ENCODE data around the gene PAPSS1. TPM values are rescaled to one million over a fixed set of nuclear protein-coding genes. Genes with fewer than 3 reads are reported as not detected.

The PAPSS1 gene
- 10 to 100 TPM in 11 of 12 donors, not detected in 1; 30.6 to 68.5 (median 56.3) TPM for polyA plus RNA-seq (ENCODE audit: insufficient read length in 12 of 12)
- long read RNA-seq, donor 1, transcript PAPSS1-201 (12 exons, 2,731 nt) = major isoform, 11 of 11 reads
- long read RNA-seq, donor 1, partial matches to known transcripts = 0 of 11 reads
- long read RNA-seq, donor 1, other reads (novel, unspliced or antisense) = 0 of 11 reads
- long read RNA-seq, donor 2, transcript PAPSS1-201 (12 exons, 2,731 nt) = major isoform, 23 of 23 reads
- long read RNA-seq, donor 2, partial matches to known transcripts = 0 of 23 reads
- long read RNA-seq, donor 2, other reads (novel, unspliced or antisense) = 0 of 23 reads
- long read RNA-seq, donor 3, transcript PAPSS1-201 (12 exons, 2,731 nt) = major isoform, 8 of 17 reads
- long read RNA-seq, donor 3, partial matches to known transcripts = 9 of 17 reads
- long read RNA-seq, donor 3, other reads (novel, unspliced or antisense) = 0 of 17 reads
- long read RNA-seq, donor 4, transcript PAPSS1-201 (12 exons, 2,731 nt) = major isoform, 9 of 14 reads
- long read RNA-seq, donor 4, partial matches to known transcripts = 5 of 14 reads
- long read RNA-seq, donor 4, other reads (novel, unspliced or antisense) = 0 of 14 reads
- long read RNA-seq, donor 5, transcript PAPSS1-201 (12 exons, 2,731 nt) = major isoform, 25 of 31 reads
- long read RNA-seq, donor 5, partial matches to known transcripts = 6 of 31 reads
- long read RNA-seq, donor 5, other reads (novel, unspliced or antisense) = 0 of 31 reads
- long read RNA-seq, donor 6, transcript PAPSS1-201 (12 exons, 2,731 nt) = major isoform, 14 of 21 reads
- long read RNA-seq, donor 6, partial matches to known transcripts = 7 of 21 reads
- long read RNA-seq, donor 6, other reads (novel, unspliced or antisense) = 0 of 21 reads
- long read RNA-seq, donor 7, transcript PAPSS1-201 (12 exons, 2,731 nt) = major isoform, 13 of 13 reads
- long read RNA-seq, donor 7, partial matches to known transcripts = 0 of 13 reads
- long read RNA-seq, donor 7, other reads (novel, unspliced or antisense) = 0 of 13 reads
- long read RNA-seq, donor 8, transcript PAPSS1-201 (12 exons, 2,731 nt) = major isoform, 15 of 24 reads
- long read RNA-seq, donor 8, partial matches to known transcripts = 8 of 24 reads
- long read RNA-seq, donor 8, other reads (novel, unspliced or antisense) = 0 of 24 reads
- long read RNA-seq, donor 9, transcript PAPSS1-201 (12 exons, 2,731 nt) = major isoform, 9 of 9 reads
- long read RNA-seq, donor 9, partial matches to known transcripts = 0 of 9 reads
- long read RNA-seq, donor 9, other reads (novel, unspliced or antisense) = 0 of 9 reads
- long read RNA-seq, donor 10, transcript PAPSS1-201 (12 exons, 2,731 nt) = major isoform, 18 of 18 reads
- long read RNA-seq, donor 10, partial matches to known transcripts = 0 of 18 reads
- long read RNA-seq, donor 10, other reads (novel, unspliced or antisense) = 0 of 18 reads
- long read RNA-seq, donor 11, transcript PAPSS1-201 (12 exons, 2,731 nt) = major isoform, 16 of 21 reads
- long read RNA-seq, donor 11, partial matches to known transcripts = 5 of 21 reads
- long read RNA-seq, donor 11, other reads (novel, unspliced or antisense) = 0 of 21 reads

DNA sequence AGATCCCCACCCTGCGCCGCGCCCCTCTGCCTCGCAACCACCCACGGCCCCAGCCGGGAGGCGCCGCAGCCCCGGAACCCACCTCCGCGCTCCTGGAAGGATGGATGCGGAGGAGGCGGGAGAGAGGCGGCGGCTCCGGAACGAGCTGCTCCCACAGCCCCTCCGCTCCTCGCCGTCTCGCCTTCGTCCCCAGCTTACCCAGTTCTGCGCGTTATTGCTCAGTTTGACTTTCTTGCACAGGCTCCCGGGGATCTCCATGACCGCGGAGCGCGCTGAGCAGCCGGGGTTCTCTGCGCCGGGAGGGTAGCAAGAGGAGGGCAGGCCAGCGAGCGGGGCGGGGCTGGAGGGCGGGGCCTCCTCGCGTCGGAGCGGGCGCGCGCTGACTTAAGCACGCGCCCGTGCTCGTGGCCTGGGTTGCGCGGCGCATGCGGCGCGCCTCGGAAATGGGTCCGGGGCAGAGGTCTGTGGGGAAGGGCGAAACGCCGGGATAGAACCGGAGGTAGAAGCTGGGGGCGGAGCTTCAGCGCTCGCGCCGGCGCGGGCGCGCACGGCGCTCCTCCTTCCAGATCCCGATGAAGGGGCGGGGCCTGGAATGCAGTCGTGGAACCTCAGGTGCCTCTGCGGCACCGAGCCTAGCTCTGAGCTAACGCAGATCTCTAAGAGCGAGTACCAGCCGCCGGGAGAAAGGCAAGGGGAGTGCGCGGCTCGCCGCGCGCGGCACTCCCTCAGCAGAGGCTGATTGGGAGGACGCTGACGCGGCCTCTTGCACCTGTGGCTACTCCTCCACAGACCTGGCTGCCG lies at the start of gene PAPSS1:
Gene PAPSS1 (minus strand): TSS at position 313 of the 801 bp plus-strand sequence. CDS start 55 bp downstream, at position 258.
- peak; percentile 99 for DNase-seq

DNA sequence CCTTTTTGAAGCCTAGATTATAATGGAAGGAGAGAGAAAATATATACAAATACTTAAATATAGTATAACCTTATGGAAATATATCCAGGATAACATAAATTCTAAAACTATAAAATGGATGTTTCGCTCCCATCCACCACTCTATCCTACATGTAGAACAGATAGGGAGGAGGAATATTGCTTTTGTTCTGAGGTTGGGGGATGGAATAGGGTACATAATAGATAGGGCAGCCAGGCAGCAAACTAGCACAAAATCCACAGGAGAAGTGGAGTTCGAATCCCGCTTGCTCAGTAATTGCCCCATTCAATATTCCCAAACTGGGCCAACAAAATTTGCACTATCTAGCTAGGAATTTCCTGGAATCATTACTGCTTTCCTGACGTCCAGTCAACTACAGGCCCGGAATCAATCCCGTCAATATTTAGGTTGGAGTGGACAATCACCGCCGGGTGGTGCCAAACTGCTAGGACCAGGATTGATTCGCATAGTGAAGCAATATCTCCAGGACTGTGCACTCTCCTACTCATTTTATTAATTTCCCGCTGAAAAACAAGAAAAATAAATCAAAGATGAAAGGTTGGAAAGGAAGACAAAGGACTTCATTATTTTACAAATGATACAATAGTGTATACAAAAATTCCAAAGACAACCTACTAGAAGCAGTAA lies 40.4 kb upstream of the PAPSS1 start:
- DNase-seq = no peak

DNA sequence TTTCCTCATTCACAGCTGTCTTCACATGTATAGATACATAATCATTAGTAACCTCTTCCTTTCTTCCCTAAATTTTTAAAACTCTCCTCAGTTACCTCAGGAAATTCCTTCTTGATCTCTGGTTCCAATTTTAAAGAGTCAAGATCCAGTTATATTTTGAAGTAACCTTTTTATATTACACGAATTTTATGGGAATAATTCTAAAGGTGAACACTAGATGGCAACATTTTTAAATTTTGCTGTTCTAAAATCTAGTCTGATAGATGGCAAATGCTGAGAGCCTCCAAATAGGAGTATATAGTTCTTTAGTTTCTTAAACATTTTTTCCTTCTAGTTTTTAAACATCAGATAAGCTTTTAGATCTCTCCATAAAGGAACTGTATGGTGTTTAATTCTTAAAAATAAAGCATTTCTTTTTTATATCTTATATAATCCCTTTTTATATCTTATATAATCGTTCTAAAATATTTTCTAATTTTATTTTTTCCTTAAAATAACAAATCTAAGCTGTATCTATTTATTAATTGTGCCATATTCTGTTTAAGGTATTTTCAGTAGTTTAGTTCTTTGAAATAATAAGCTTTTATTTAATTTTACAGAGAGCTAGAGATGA lies 37.9 kb upstream of the PAPSS1 start:
- no peak for DNase-seq

DNA sequence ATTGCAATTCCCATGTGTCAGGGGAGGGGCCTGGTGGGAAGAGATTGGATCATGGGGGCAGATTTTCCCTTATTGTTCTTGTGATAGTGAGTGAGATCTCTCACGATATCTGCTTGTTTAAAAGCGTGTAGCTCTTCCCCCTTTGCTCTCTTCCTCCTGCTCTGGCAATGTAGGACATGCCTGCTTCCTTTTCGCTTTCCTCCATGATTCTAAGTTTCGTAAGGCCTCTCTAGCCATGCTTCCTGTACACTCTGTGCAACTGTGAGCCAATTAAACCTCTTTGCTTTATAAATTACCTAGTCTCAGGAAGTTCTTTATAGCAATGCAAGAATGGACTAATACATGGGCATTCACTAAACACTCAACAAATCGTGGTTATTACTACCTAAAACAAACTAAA lies 37.2 kb upstream of the PAPSS1 start:
- DNase-seq = no peak

DNA sequence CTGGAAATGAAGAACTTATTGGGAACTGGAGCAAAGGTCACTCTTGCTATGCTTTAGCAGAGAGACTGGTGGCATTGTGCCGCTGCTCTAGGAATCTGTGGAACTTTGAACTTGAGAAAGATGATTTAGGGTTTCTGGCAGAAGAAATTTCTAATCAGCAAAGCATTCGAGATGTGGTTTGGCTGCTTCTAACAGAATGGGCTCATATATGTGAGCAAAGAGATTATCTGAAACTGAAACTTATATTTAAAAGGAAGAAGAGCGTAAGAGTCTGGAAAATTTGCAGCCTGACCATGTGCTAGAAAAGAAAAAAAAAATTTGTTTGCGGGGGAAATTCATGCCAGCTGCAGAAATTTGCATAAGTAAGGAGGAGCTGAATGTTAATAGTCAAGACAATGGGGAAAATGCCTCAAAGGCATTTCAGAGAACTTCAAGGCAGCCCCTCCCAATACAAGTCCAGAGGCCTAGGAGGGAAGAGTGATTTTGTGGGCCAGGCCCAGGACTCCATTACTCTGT lies 35.9 kb upstream of the PAPSS1 start:
- DNase-seq = no peak

DNA sequence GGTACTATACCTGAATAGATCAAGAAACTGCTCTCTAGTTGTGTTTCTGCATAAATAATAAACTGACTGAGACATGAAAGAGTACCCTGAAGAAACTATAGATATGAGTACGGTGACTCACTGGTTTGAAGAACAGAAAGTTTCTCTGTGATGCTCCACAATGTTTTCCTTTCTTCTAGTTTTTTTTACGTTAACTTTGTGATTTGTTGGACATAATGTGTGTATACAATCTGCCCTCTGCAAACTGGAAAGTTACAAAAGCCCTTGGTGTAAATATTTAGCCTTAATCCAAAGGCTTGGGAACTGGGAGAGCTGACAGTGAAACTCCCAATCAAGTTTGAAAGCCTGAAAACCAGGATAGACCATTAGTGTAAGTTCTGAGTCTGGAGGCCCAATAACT lies 31.6 kb upstream of the PAPSS1 start:
- no peak for DNase-seq

DNA sequence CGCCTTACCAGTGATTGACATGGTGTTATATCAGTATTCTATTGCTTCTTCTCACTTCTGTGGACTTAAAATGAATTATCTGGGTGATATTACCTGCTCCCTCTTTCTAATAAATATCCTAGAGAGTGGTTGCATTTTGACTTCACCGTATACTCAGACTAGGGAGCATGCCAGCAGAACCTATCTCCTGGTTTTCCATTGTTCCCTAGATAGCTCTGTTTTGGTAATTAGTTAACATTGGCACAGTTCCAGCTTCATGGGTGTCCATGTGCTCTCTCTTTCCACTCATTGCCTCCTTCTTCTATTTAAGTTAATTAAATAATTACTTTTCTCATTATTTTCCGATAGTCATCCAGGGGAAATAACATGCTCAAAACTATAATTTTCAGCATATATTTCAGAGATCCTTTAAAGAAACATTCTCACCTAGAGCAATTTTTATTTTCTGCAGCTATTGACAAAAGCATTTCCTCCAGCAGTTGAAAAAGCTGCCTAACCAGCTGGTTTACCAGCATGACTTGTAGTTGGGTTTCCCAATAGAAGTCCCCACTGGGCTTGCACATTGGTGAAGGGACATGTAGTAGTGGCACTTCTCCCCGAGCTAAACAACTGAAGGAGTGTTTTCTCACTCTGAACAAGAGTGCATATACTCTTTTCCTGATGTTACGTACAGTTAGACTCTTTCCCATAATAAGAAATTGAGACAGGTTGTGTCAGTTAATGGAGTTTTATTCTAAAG lies 27.9 kb upstream of the PAPSS1 start:
- DNase-seq = no peak

DNA sequence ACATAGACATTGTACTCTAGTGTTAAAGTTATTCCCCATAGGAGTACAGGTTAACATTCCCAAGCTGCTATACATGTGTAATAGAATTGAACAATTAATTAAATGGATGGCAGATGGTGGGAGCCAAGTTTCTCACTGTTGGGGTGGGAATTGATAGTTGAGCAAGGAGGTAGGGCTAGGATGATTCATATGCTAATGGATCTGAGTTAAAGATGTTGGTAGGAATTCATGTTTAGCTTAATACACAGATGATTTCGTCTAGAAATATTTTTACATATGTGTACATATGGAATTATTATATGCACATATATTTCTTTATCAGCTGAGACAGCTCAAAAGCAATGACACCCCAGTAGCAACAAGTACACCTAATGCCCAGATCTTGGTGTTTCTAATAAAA lies 26.1 kb upstream of the PAPSS1 start:
- no peak for DNase-seq

DNA sequence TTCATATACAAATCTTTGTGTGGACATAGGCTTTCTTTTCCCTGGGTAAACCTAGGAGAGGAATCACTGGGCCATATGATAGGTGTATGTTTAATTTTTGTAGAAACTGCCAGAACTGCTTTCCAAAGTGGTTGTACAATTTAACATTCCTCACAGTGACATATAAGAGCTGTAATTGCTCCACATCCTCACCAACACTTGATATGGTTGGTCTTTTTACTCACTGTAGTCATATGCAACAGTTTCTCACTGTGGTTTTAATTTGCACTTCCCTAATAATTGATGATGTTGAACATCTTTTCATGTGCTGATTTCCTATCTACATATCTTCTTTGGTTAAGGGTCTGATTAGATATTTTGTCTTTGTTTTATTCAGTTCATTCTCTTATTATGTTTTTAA lies 24.5 kb upstream of the PAPSS1 start:
- DNase-seq = no peak

DNA sequence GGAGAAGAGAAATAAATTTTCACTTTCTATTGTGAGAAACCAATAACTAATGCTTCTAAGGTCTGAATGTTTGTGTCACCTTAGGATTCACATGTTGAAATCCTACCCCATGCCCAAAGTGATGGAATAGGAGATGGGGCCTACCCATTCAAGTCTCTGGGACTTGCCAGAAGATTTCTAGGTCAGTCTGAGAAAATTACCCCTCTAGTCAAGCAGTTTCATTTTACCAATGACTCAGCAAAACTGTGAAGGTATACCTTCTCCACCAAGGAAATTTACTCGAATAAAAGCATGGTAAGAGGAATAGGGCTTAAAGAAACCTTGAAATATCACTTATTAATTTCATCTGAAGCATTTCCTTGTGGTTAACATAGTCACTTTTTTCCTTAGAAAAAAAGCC lies 23.5 kb upstream of the PAPSS1 start:
- DNase-seq = no peak

DNA sequence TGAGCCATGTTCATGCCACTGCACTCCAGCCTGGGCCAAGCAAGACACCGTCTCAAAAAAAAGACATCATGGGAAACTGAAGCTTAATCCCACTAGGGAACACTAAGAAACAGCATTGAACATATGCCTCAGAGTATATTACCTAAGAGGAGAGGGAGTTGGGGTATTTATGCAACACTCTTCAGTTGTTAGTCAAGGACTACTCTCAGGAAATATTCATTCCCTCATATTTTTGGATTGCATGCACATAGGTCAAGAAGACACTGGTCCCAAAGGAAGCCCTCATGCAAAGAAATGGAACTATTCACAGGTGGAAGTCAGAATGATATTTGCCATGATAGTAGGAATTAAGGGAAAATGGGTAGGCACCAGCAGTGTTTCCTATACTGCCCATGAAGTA lies 22.8 kb upstream of the PAPSS1 start:
- no peak for DNase-seq

DNA sequence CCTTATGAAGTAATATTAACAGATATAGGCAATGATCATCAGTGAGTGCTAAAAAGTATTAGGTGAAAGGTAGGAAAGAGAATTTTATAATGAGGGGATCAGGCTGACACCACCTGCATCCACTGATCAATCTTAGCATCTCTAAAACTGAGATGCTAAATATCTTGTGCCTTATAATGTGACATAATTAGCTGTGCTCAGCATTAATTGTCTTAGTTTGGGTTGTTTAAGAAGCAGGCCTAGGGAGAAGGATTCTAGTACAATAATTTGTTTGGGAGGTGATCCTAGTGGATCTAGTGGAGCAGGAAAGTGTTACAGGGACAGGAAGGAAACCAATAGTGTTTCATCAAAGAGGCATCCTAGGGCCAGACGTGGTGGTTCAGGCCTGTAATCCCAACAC lies 22.2 kb upstream of the PAPSS1 start:
- no peak for DNase-seq

DNA sequence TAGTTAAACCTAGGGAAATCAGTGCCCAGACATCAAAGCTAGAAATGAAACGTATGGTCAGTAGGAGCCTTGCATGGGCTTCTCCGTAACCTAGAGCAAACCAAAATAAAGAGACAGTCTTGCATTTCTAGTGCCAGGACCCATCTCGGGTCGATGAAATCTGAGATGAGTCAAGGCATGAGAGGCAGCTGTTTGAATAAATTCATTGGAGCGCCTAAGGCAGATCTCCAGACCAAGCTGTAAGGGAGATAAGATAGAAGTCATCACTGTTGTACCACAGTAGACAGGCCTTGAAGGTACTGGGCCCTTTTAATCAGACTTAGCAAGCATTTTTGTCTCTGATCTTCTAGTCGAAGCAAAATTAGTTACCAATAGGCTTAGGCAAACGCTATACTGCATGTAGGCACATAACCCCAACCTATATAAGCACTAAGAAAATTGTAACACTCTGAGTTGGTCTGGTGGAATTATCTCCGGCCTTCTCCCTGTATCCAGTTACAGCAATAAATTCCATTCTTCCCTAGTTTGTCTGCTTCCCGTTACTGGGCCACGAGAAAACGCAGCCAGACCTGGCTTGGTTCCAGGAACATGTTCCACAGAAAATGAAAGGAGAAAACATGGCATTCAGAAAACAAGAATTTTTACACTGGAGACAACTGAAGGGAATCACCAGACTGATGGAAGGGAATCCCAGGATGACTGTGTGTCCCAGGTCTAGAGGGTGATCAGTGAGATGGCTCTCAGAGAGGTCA lies 21.1 kb upstream of the PAPSS1 start:
- DNase-seq = peak; percentile 52

DNA sequence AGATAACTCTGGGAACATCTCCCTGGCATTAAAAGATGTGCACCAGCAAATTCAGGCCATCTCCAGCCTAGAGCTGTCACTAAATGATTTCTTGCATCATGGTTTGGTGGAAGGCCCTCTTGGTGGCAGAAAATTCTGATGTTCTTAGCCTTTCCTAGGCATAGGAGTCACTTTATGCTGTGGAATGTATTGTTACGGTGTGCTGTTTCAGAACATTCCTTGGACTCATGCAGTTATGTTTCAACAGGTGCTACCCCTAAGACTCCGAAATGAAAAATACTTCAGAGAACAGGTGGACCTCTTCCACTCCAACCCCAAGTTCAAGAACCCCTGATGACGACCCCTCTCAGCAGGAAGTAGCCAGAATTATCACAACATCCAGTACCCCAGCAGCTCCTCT lies 20.3 kb upstream of the PAPSS1 start:
- DNase-seq = no peak

DNA sequence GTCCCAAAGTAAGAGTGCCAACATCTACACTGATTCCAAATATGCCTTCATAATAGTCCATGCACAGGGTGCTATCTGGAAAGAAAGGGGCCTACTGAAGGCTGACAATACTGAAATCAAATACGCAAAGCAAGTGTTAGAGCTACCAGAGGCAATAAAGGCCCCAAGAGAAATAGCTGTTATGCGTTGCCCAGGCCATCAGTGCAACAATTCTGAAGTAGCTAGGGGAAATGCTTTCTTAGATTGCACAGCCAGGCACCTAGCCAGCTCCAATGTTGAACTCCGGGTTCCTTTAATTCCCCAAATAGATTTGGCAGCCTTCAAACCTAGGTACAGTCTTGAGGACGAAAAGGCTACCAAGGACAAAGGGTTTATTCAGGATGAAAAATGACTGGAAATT lies 17.4 kb upstream of the PAPSS1 start:
- no peak for DNase-seq

DNA sequence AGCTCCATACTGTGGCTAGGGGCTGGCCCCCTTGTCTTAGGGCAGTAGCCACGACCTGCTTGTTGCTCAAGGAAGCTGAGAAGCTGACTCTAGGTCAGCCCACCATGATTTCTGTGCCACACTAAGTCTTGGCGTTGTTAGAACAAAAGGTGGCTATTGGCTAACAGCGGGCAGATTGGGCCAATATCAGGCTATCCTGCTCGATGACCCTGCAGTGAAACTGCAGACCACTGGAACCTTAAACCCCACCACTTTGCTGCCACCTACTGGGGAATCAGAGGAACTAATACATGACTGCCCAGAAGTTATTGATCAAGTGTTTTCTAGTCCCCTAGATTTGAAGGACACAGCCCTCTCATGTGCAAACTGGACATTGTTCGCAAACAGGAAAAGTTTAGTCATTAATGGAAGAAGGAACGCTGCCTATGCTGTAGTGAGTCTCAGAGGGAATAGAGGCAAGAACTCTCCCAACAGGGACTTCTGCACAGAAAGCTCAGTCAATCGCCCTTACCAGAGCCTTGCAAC lies 17.0 kb upstream of the PAPSS1 start:
- DNase-seq = no peak

DNA sequence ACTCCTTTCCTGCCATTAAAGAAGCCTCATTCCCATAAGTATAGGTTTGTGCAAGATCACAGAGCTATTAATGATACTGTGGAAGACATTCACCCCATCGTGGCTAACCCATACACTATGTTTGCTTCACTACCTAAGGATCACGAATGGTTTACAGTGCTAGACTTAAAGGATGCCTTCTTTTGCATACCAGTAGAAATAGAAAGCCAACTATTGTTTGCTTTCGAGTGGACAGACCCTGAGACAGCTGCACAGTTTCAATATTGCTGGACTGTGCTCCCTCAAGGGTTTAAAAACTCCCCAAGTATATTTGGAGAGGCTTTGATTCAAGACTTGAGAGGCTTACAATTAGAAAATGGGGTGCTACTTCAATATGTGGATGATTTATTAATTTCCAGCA lies 16.0 kb upstream of the PAPSS1 start:
- no peak for DNase-seq

DNA sequence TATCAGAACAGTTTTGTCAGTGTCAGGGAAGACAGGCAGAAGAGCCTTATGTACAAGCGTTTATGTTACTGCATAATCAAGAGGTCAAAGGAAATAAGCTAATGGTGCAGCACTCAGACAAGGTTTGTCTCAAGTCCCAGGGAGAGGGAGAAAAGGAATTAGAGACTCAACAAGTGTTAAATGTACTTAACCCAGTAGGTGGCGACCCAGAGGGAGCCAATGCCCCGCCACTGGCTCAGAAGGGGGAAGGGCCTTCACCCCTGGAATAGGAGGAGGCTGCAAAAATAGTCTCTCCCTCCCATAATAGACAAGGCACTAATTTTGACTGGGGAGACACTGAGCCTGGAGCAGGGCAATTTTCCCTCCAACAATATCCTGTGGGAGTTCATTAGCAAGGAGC lies 14.1 kb upstream of the PAPSS1 start:
- no peak for DNase-seq
